LNCaP clone FGC (cell line): ENCODE results near the gene DNAH2.
A peak's percentile ranks its signal among the peaks of the same experiment; 100 is the strongest.

Experiments used
- DNase-seq: peaks from one replicate; pipeline ENCODE4 v3.0.0-alpha.2; 2011; ENCODE audit warnings: low read depth
- H3K4me3 ChIP-seq: 2 replicates; pipeline ENCODE4 v1.5.1; 2011; ENCODE audit warnings: mild to moderate bottlenecking, low read depth, low read length, control low read depth
- CTCF ChIP-seq: IDR thresholded peaks from 2 replicates; pipeline ENCODE4 v1.5.1; 2012; ENCODE audit warnings: mild to moderate bottlenecking; ENCODE audit not compliant: control insufficient read depth, insufficient read depth; ENCODE audit errors: extremely low read depth

The DNAH2 gene

GRCh38 chr17:7845359-7846062 lies 128.0 kb downstream of the DNAH2 start:
- TF ChIP-seq CTCF, result no peak
- H3K4me3 ChIP-seq, result peak overlapping the region; percentile 88
- no peak for DNase-seq

- TF ChIP-seq CTCF, result no peak
- no peak overlapping the region for H3K4me3 ChIP-seq
- DNase-seq, result no peak
Observed at GRCh38 chr17:7846063-7846735, 128.7 kb downstream of the DNAH2 start.

GRCh38 chr17:7846765-7847661 lies 129.5 kb downstream of the DNAH2 start:
- no peak for DNase-seq
- no peak for TF ChIP-seq CTCF
- H3K4me3 ChIP-seq, result no peak overlapping the region

- DNase-seq, result no peak
- no peak overlapping the region for H3K4me3 ChIP-seq
- TF ChIP-seq CTCF, result no peak
Observed at GRCh38 chr17:7848131-7848579, 130.6 kb downstream of the DNAH2 start.

- no peak overlapping the region for H3K4me3 ChIP-seq
- no peak for TF ChIP-seq CTCF
- no peak for DNase-seq
Observed at GRCh38 chr17:7848739-7849129, 131.2 kb downstream of the DNAH2 start.

- no peak for DNase-seq
- H3K4me3 ChIP-seq, result no peak overlapping the region
- no peak for TF ChIP-seq CTCF
Observed at GRCh38 chr17:7849130-7849750, 131.7 kb downstream of the DNAH2 start.
